ENCODE data around the gene ATP2C1.

ATP2C1 gene

GRCh38 chr3:130895690-130896488, 2.0 kb downstream of the ATP2C1 start:
- DNase-seq (ENCODE audit: low read depth in 1 of 2, low spot score in 1 of 2): no peak

GRCh38 chr3:130897316-130897715, 3.4 kb downstream of the ATP2C1 start:
- DNase-seq (ENCODE audit: low read depth in 1 of 2, low spot score in 1 of 2): no peak

GRCh38 chr3:130900959-130901358, 7.1 kb downstream of the ATP2C1 start:
- DNase-seq (ENCODE audit: low read depth in 1 of 2, low spot score in 1 of 2): no peak

GRCh38 chr3:130901463-130902204, 7.8 kb downstream of the ATP2C1 start:
- no peak for DNase-seq (ENCODE audit: low read depth in 1 of 2, low spot score in 1 of 2)

- DNase-seq (ENCODE audit: low read depth in 1 of 2, low spot score in 1 of 2): no peak
Measured at GRCh38 chr3:130903412-130903908, 9.6 kb downstream of the ATP2C1 start.

- no peak for DNase-seq (ENCODE audit: low read depth in 1 of 2, low spot score in 1 of 2)
Measured at GRCh38 chr3:130904491-130904890, 10.6 kb downstream of the ATP2C1 start.

GRCh38 chr3:130905551-130905950, 11.7 kb downstream of the ATP2C1 start:
- DNase-seq (ENCODE audit: low read depth in 1 of 2, low spot score in 1 of 2): no peak

- DNase-seq (ENCODE audit: low read depth in 1 of 2, low spot score in 1 of 2): no peak
Measured at GRCh38 chr3:130906374-130906995, 12.6 kb downstream of the ATP2C1 start.

GRCh38 chr3:130907500-130907899, 13.6 kb downstream of the ATP2C1 start:
- no peak for DNase-seq (ENCODE audit: low read depth in 1 of 2, low spot score in 1 of 2)

GRCh38 chr3:130907966-130908365, 14.1 kb downstream of the ATP2C1 start:
- no peak for DNase-seq (ENCODE audit: low read depth in 1 of 2, low spot score in 1 of 2)

GRCh38 chr3:130915567-130916292, 21.8 kb downstream of the ATP2C1 start:
- no peak for DNase-seq (ENCODE audit: low read depth in 1 of 2, low spot score in 1 of 2)

- no peak for DNase-seq (ENCODE audit: low read depth in 1 of 2, low spot score in 1 of 2)
Measured at GRCh38 chr3:130916507-130917167, 22.8 kb downstream of the ATP2C1 start.

- DNase-seq (ENCODE audit: low read depth in 1 of 2, low spot score in 1 of 2): no peak
Measured at GRCh38 chr3:130918328-130918727, 24.4 kb downstream of the ATP2C1 start.

GRCh38 chr3:130925628-130926027, 31.7 kb downstream of the ATP2C1 start:
- no peak for DNase-seq (ENCODE audit: low read depth in 1 of 2, low spot score in 1 of 2)

- no peak for DNase-seq (ENCODE audit: low read depth in 1 of 2, low spot score in 1 of 2)
Measured at GRCh38 chr3:130926504-130926903, 32.6 kb downstream of the ATP2C1 start.

- DNase-seq (ENCODE audit: low read depth in 1 of 2, low spot score in 1 of 2): no peak
Measured at GRCh38 chr3:130929804-130930203, 35.9 kb downstream of the ATP2C1 start.

GRCh38 chr3:130932979-130933378, 39.1 kb downstream of the ATP2C1 start:
- DNase-seq (ENCODE audit: low read depth in 1 of 2, low spot score in 1 of 2): no peak

GRCh38 chr3:130933801-130934345, 40.0 kb downstream of the ATP2C1 start:
- no peak for DNase-seq (ENCODE audit: low read depth in 1 of 2, low spot score in 1 of 2)

GRCh38 chr3:130934442-130935089, 40.7 kb downstream of the ATP2C1 start:
- DNase-seq (ENCODE audit: low read depth in 1 of 2, low spot score in 1 of 2): no peak

All from activated CD4-positive, alpha-beta T cell treated with anti-CD3 and anti-CD28 coated beads, Interleukin-2, amount 50 U/mL, for 24 hours (primary cell).